ENCODE results near the gene PTPRD. TPM values are rescaled to one million over a fixed set of nuclear protein-coding genes. Genes with fewer than 3 reads are reported as not detected.

PTPRD gene
- total and polyA plus RNA-seq, 9 of the 15 experiments (the other 6 are each of a cell fraction or from before 2014, with no cell fraction given): 0.11 TPM; not detected in 8

- no peak for TF ChIP-seq TAF1 (IDR thresholded peaks at IDR 0.05; ENCODE audit: control insufficient read depth, extremely low read depth, insufficient read depth, low read length, severe bottlenecking)
These were observed 1608.0 kb downstream of the PTPRD start (continued) for GRCh38 chr9:9004810-9005209.

GRCh38 chr9:9002826-9003583, 1609.8 kb downstream of the PTPRD start:
- H3K4me1 ChIP-seq (replicated peaks in 1 of 2; ENCODE audit: control insufficient read depth in 2 of 2, insufficient read depth in 2 of 2, low read length in 2 of 2): no peaks in the 10 kb centered on the region
- H3K9me3 ChIP-seq (replicated peaks; ENCODE audit: control insufficient read depth, insufficient read depth, low read depth, low read length): no peaks in the 10 kb centered on the region
- no peaks in the 10 kb centered on the region for H3K9me1 ChIP-seq (ENCODE audit: control insufficient read depth, insufficient read depth, low read length)
- BruUV-seq (replicated peaks): no TSS peak
- intact Hi-C loops (cut with micrococcal nuclease) (no loop called here), in situ Hi-C loops (cut with MboI) (no loop called here)
- no peak overlapping the region for H2AFZ ChIP-seq (ENCODE audit: low read depth, low read length)
- CTCF ChIA-PET (ENCODE audit: low intra/inter-chr PET ratio): no interaction called here
- no peaks in the 10 kb centered on the region for H4K20me1 ChIP-seq (replicated peaks; ENCODE audit: control insufficient read depth, insufficient read depth, low read length)
- H3K79me2 ChIP-seq (ENCODE audit: control insufficient read depth, insufficient read depth, low read length): no peaks in the 10 kb centered on the region
- POLR2A ChIA-PET: no interaction called here
- no peak for TF ChIP-seq ZNF444 (CRISPR knock-in tag; IDR thresholded peaks at IDR 0.05)
- no peak for TF ChIP-seq E4F1 (CRISPR knock-in tag; IDR thresholded peaks at IDR 0.05; ENCODE audit: borderline replicate concordance)
- no peak for TF ChIP-seq ZNF24 (IDR thresholded peaks at IDR 0.05)
- H3K36me3 ChIP-seq (ENCODE audit: control insufficient read depth, insufficient read depth, low read length): no peaks in the 10 kb centered on the region
- FAIRE-seq: no peak
- no peak overlapping the region for H3K27ac ChIP-seq (ENCODE audit: extremely low read depth, low read depth, low read length)
- no peak for DNase-seq (ENCODE audit: extremely low read depth in 1 of 4, low spot score in 3 of 4)
- no peak overlapping the region for H3K4me3 ChIP-seq
- H3K4me2 ChIP-seq (ENCODE audit: insufficient read depth, low read length): no peak overlapping the region
- no peak for ATAC-seq
- H3K27me3 ChIP-seq (ENCODE audit: control insufficient read depth in 2 of 2, insufficient read depth in 2 of 2, low read length in 2 of 2): no peaks in the 10 kb centered on the region
- no peak overlapping the region for H3K9ac ChIP-seq (ENCODE audit: insufficient read depth in 1 of 2, low read depth in 2 of 2, low read length in 2 of 2)
- 0% methylated on average over 4 of the region's 5 CpGs for WGBS (ENCODE audit: insufficient coverage, low coverage, missing lambda C conversion rate)
